ENCODE results near the gene ZNF12.

ZNF12 gene

DNA sequence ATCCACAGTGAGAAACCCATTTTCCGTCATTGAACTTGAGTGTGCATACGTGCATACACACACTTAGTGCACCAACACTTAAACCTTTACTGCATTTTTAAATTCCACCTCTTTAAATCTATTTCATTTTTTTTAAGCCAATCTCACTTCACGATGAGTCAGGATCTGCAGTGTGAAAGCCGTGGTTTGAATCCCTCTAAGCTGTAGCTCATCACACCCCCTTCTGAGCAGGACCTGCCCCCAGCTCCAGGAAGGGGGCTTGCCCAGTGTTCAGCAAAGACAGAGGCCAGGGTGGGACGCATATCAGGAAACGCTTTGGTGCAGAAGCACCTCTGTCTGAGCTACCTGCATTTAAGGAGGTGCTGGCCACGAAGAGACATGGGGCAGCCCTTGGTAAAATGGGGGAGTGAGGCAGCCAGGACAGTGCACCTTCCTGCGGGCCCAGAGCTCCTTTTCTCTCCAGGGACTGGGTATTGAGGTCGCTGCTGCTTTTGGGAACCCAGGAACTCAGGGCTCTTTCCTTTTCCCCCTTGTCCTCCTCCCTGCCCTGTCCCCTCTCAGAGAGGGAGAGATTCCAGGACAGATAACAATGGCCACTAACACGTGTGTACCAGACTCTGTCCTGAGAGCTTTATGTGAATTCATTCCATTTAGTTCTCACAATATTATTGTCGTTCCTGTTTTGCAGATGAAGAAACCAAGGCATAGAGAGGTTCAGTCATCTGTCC, 48.0 kb downstream of the ZNF12 start:
- no peak overlapping the region for H3K27ac ChIP-seq
- TF ChIP-seq ZFX (IDR thresholded peaks at IDR 0.05), result no peak
- TF ChIP-seq, protein P1, sequence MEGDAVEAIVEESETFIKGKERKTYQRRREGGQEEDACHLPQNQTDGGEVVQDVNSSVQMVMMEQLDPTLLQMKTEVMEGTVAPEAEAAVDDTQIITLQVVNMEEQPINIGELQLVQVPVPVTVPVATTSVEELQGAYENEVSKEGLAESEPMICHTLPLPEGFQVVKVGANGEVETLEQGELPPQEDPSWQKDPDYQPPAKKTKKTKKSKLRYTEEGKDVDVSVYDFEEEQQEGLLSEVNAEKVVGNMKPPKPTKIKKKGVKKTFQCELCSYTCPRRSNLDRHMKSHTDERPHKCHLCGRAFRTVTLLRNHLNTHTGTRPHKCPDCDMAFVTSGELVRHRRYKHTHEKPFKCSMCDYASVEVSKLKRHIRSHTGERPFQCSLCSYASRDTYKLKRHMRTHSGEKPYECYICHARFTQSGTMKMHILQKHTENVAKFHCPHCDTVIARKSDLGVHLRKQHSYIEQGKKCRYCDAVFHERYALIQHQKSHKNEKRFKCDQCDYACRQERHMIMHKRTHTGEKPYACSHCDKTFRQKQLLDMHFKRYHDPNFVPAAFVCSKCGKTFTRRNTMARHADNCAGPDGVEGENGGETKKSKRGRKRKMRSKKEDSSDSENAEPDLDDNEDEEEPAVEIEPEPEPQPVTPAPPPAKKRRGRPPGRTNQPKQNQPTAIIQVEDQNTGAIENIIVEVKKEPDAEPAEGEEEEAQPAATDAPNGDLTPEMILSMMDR (conservative IDR thresholded peaks at IDR 0.05), result no peak

DNA sequence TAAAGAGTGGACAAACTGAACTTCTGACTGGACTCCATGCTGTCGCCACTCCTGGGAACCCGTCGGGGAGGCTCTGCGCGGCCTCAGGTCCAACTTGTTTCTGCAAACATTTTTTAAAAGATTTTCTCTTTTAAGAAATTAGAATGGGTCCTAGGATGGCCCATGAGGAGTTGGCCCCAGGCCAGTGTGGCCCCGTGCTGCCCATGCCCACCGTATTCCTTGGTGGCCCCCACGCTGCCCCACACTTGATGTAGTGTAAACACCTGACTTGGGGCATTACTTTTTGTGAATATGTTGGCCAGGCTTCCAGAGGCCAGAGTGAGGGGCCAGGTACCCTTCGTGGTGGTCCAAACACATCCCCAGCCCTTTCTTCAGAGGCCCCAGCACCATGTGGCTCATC, 50.3 kb downstream of the ZNF12 start:
- TF ChIP-seq, protein P1 (conservative IDR thresholded peaks at IDR 0.05), result no peak
- no peak overlapping the region for H3K27ac ChIP-seq

DNA sequence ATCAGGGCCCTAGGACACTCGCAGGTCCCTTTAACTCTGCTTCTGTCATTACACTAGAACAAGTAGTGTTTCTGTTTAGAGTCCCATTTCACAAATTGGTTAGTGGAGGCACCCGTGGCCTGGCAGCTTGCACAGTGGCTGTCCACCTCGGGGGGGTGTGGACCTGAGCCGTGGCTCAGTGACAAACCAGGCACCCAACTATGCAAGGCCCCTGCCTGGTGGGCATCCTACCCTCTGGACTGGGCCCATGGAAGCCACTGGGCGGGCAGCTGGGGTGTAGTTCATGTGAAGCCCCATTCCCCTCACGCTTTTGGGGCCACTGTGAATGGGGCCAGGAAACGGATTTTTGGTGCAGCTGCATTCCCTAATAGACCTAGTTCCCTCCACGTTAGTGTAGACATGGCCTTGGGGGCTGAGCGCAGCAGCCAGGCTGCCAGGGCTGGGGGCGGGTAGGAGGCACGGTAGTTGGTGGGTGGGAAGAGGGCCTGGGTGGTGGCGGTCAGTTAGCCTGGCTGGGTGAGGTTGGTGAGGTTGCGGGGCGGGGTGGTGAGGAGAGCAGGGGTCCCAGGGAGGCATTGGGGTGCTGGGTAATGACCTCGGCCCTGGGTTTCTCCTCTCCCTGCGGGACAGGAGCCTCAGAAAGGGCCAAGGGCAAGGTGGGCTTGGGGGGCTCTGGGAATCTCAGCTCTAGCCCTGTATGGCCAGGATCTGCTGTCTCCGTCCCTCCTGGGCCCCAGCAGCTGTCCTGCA, 50.9 kb downstream of the ZNF12 start:
- no peak overlapping the region for H3K27ac ChIP-seq
- TF ChIP-seq ZFX (IDR thresholded peaks at IDR 0.05), result no peak
- TF ChIP-seq, protein P1 (conservative IDR thresholded peaks at IDR 0.05), result no peak

DNA sequence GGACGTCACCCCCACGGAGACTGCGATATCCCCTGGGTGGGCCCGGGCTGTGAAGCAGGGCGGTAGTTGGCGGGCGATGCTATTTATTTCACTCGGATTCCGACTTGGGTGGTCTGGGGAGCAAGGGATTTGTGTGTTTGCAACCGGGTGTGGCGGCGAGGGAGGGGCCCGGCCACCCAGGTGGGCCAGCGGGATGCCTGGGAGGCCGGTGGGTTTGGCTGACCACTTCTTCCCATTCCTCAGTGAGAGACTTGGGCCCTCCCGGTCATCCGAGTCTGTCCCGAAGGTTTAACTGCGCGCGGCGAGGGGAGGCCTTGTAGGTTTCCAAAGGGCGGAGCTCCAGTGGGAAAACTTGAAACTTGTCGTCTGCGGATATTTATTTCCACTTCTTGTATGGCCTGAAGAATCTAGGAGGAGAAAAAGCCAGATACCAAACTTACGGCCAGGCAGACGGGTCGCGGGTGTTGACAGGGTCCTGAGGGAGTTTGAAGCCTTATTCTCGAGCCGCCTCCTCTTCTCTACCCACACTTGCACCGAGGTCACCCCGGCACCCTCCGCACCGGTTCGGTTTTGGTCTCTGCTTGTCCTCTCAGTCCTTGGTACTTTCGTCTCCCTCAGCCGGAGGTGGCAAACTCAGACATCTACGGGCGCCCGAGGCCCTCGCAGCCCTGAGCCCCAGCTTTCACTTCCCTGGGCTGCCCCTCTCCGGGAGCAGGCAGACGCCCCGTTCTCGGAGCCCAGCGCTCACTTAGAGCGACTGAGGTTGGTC, 51.7 kb downstream of the ZNF12 start:
- TF ChIP-seq, protein P1 (conservative IDR thresholded peaks at IDR 0.05), result no peak
- no peak for TF ChIP-seq ZFX (IDR thresholded peaks at IDR 0.05)
- no peak overlapping the region for H3K27ac ChIP-seq

DNA sequence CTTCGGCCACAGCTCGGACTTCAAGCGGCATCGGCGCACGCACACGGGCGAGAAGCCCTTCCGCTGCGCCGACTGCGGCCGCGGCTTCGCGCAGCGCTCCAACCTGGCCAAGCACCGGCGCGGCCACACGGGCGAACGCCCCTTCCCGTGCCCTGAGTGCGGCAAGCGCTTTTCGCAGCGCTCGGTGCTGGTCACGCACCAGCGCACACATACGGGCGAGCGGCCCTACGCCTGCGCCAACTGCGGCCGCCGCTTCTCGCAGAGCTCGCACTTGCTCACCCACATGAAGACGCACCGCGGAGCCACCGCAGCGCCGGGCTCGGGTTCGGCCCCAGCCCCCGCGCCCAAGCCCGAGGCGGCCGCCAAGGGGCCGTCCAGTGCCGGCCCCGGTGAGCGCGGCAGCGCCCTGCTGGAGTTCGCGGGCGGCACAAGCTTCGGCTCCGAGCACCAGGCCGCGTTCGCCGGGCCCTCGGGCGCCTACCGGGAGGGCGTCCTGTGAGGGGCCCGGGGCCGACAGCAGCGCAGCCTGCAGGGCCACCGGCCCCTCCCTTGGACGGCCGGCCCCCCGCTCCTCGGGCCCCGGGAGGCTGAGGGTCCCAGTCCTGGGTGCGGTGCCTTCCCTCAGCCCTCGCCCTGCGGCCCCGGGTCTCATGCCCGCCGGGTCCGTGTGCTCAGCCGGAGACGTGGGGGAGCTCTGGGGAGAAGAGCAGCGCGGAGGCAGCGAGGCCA, 52.5 kb downstream of the ZNF12 start:
- no peak overlapping the region for H3K27ac ChIP-seq
- no peak for TF ChIP-seq ZFX (IDR thresholded peaks at IDR 0.05)
- TF ChIP-seq, protein P1 (conservative IDR thresholded peaks at IDR 0.05), result no peak

DNA sequence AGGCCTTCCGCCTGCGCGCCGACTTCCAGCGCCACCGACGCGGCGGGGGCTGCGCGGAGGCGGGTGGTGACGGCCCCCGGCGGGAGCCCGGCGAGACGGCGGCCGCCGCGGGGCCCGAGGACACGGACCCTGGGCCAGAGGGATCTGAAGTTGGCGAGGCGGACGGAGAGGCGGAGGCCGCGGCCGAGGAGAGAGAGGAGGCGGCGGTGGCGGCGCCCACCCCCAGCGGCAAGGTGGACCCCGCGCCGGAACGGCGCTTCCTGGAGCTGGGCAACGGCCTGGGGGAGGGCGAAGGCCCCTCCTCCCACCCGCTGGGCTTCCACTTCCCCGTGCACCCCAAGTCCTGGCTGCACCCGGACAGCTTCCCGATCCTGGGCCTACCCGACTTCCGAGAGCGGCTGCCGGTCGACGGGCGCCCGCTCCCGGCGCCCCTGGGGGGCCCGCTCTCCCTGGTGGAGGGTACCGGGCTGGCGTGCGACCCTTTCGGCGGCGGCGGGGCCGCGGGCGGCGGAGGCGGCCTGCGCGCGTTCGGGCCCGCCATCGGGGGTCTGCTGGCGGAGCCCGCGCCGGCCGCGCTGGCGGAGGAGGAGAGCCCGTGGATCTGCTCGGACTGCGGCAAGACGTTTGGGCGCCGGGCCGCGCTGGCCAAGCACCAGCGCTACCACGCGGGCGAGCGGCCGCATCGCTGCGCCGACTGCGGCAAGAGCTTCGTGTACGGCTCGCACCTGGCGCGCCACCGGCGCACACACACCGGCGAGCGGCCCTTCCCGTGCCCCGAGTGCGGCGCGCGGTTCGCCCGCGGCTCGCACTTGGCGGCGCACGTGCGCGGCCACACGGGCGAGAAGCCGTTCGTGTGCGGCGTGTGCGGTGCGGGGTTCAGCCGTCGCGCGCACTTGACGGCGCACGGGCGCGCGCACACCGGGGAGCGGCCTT, 53.4 kb downstream of the ZNF12 start:
- H3K27ac ChIP-seq, result no peak overlapping the region
- no peak for TF ChIP-seq ZFX (IDR thresholded peaks at IDR 0.05)
